K562 (cell line): ENCODE measurements around the gene SNPH. TPM values are rescaled to one million over a fixed set of nuclear protein-coding genes. Genes with fewer than 3 reads are reported as not detected.

ENCODE experiments used
- ATAC-seq: fragments of 200-7000 bp; cut with Tn5 transposase; 3 replicates; pipeline ENCODE4 v1.9.1; 2020; ENCODE audit warnings: moderate library complexity
- BruUV-seq: library from RNA; stranded (reverse); fragments of 400-500 nt; replicated peaks from 2 replicates; lab custom pipeline; 2021; lab: Mats Ljungman, UMichigan
- CTCF ChIA-PET: fragments of 300-600 bp; formaldehyde crosslinking; extraction: SDS; loops from one replicate; lab custom pipeline; 2021; ENCODE audit warnings: low intra/inter-chr PET ratio; lab: Yijun Ruan, JAX
- POLR2A ChIA-PET: fragments of 300-600, 350-650 bp; sonication (Branson Sonifier 250); formaldehyde crosslinking; extraction: SDS; loops from one replicate; lab custom pipeline; 2021; ENCODE audit warnings: antibody characterized with exemption, inconsistent platforms; lab: Yijun Ruan, JAX
- DNase-seq, 4 experiments: peaks; one replicate each; pipeline versions ENCODE4 v3.0.0 to v3.0.0-alpha.2; 2011 to 2018; ENCODE audit warnings: low spot score in 3 of 4, mixed read lengths in 3 of 4; ENCODE audit errors: extremely low read depth in 1 of 4
- FAIRE-seq: peaks from 2 replicates; lab custom pipeline; 2011; peaks lifted over from hg19 to GRCh38; lab: Jason Lieb, UNC
- H2AFZ ChIP-seq: 2 replicates; pipeline ENCODE4 v1.6.0; 2011; ENCODE audit warnings: low read depth, low read length, control low read depth, inconsistent platforms
- H3K27ac ChIP-seq: fragments of 200-600 bp; 3 replicates; pipeline ENCODE4 v1.8.0; 2011; ENCODE audit warnings: low read depth, mild to moderate bottlenecking, control low read depth, inconsistent platforms, low read length, moderate library complexity, mixed read lengths; ENCODE audit errors: extremely low read depth
- H3K27me3 ChIP-seq, 2 experiments: fragments of 300-600 bp in 1 of 2; 2 replicates in 1 of 2; 3 replicates in 1 of 2; pipeline versions ENCODE4 v1.6.0 to v1.8.0; 2011; ENCODE audit warnings: inconsistent platforms in 2 of 2, low read length in 2 of 2, mild to moderate bottlenecking in 1 of 2, mixed read lengths in 1 of 2, moderate library complexity in 1 of 2; ENCODE audit not compliant: control insufficient read depth in 2 of 2, insufficient read depth in 2 of 2
- H3K36me3 ChIP-seq: fragments of 300-600 bp; 3 replicates; pipeline ENCODE4 v1.8.0; 2011; ENCODE audit warnings: mild to moderate bottlenecking, low read length, inconsistent platforms; ENCODE audit not compliant: control insufficient read depth, insufficient read depth
- H3K4me1 ChIP-seq, 2 experiments: fragments of 200-600 bp in 1 of 2; replicated peaks in 1 of 2; 2 replicates in 1 of 2; 3 replicates in 1 of 2; pipeline versions ENCODE4 v1.5.1 to v1.8.0; 2011; ENCODE audit warnings: inconsistent platforms in 2 of 2, low read length in 2 of 2, mild to moderate bottlenecking in 1 of 2, mixed read lengths in 1 of 2, moderate library complexity in 1 of 2; ENCODE audit not compliant: control insufficient read depth in 2 of 2, insufficient read depth in 2 of 2
- H3K4me2 ChIP-seq: 2 replicates; pipeline ENCODE4 v1.6.1; 2011; ENCODE audit warnings: low read length, control low read depth, inconsistent platforms, mixed read lengths; ENCODE audit not compliant: insufficient read depth
- H3K4me3 ChIP-seq: fragments of 200-600 bp; sonication (generic), shearing (Covaris generic); 2 replicates; pipeline ENCODE4 v1.5.1; 2016; ENCODE audit warnings: control low read depth, inconsistent platforms
- H3K79me2 ChIP-seq: fragments of 200-600 bp; 3 replicates; pipeline ENCODE4 v1.8.0; 2011; ENCODE audit warnings: low read length, inconsistent platforms; ENCODE audit not compliant: control insufficient read depth, insufficient read depth
- H3K9ac ChIP-seq, 2 experiments: 2 replicates each; pipeline versions ENCODE4 v1.6.0 to v1.6.1; 2011; ENCODE audit warnings: low read depth in 2 of 2, low read length in 2 of 2, control low read depth in 1 of 2, inconsistent platforms in 1 of 2, mild to moderate bottlenecking in 1 of 2, mixed read lengths in 1 of 2; ENCODE audit not compliant: insufficient read depth in 1 of 2
- H3K9me1 ChIP-seq: one replicate; pipeline ENCODE4 v1.6.0; 2011; ENCODE audit warnings: inconsistent platforms, mild to moderate bottlenecking, low read length, moderate library complexity; ENCODE audit not compliant: control insufficient read depth, insufficient read depth
- H3K9me3 ChIP-seq: replicated peaks from 2 replicates; pipeline ENCODE4 v1.5.1; 2011; ENCODE audit warnings: low read depth, low read length, inconsistent platforms; ENCODE audit not compliant: control insufficient read depth, insufficient read depth
- H4K20me1 ChIP-seq: replicated peaks from 2 replicates; pipeline ENCODE4 v1.6.1; 2011; ENCODE audit warnings: low read length, inconsistent platforms, mixed read lengths; ENCODE audit not compliant: control insufficient read depth, insufficient read depth
- CTBP1 ChIP-seq: fragments of 450-650 bp; IDR thresholded peaks from 2 replicates; pipeline ENCODE4 v1.6.1; 2016; ENCODE audit warnings: borderline replicate concordance
- DPF2 ChIP-seq: fragments of 450-650 bp; IDR thresholded peaks from 2 replicates; pipeline ENCODE4 v1.6.1; 2016
- FOSL1 ChIP-seq: fragments of 200-800 bp; sonication (Bioruptor generic); conservative IDR thresholded peaks from 2 replicates; pipeline ENCODE4 v1.6.1; 2016; ENCODE audit warnings: missing genetic modification characterization, missing compliant biosample characterization
- JUND ChIP-seq, 2 experiments: IDR thresholded peaks; 2 replicates in 1 of 2; 3 replicates in 1 of 2; pipeline ENCODE4 v1.6.1; 2011; ENCODE audit warnings: borderline replicate concordance in 2 of 2, low read depth in 2 of 2, low read length in 2 of 2, improper control_type of control experiment in 1 of 2, missing biosample characterization in 1 of 2, missing genetic modification characterization in 1 of 2, missing genetic modification reagents in 1 of 2
- KDM5B ChIP-seq: fragments of 200-600 bp; sonication (generic); IDR thresholded peaks from 2 replicates; pipeline ENCODE4 v1.6.1; 2012; ENCODE audit warnings: low read depth, mild to moderate bottlenecking, moderate library complexity, low read length, control low read depth, inconsistent platforms; ENCODE audit not compliant: insufficient replicate concordance
- MED1 ChIP-seq: sonication (generic); formaldehyde crosslinking; IDR thresholded peaks from 2 replicates; pipeline ENCODE4 v1.8.1; 2023; ENCODE audit warnings: missing genetic modification reagents, borderline replicate concordance
- MEIS2 ChIP-seq: fragments of 450-650 bp; IDR thresholded peaks from 2 replicates; pipeline ENCODE4 v1.6.1; 2014; ENCODE audit warnings: mild to moderate bottlenecking; ENCODE audit not compliant: partially characterized antibody
- MITF ChIP-seq: IDR thresholded peaks from 2 replicates; pipeline ENCODE4 v1.6.1; 2014; ENCODE audit warnings: antibody characterized with exemption
- NUFIP1 ChIP-seq: fragments of 450-650 bp; IDR thresholded peaks from 2 replicates; pipeline ENCODE4 v1.6.1; 2018; ENCODE audit not compliant: partially characterized antibody
- POLR2H ChIP-seq: IDR thresholded peaks from 2 replicates; pipeline ENCODE4 v1.6.1; 2016; ENCODE audit warnings: missing genetic modification characterization, low read depth, mild to moderate bottlenecking, control low read depth, missing compliant biosample characterization, moderate library complexity
- SAFB2 ChIP-seq: fragments of 200-400 bp; formaldehyde crosslinking; IDR thresholded peaks from 2 replicates; pipeline ENCODE4 v1.6.1; 2018; ENCODE audit warnings: borderline replicate concordance, low read length, low read depth, moderate library complexity; ENCODE audit not compliant: severe bottlenecking
- SMARCA4 ChIP-seq: fragments of 450-650 bp; IDR thresholded peaks from 2 replicates; pipeline ENCODE4 v1.6.1; 2016
- STAT5B ChIP-seq: fragments of 250-450 bp; sonication (Bioruptor Pico); IDR thresholded peaks from 2 replicates; pipeline ENCODE4 v1.8.0; 2021; ENCODE audit warnings: mild to moderate bottlenecking, inconsistent platforms
- TAL1 ChIP-seq: fragments of 450-650 bp; IDR thresholded peaks from 2 replicates; pipeline ENCODE4 v1.6.1; 2016; ENCODE audit warnings: mild to moderate bottlenecking
- TCF7 ChIP-seq: sonication (generic); IDR thresholded peaks from 2 replicates; pipeline ENCODE4 v1.6.1; 2016; ENCODE audit warnings: antibody characterized with exemption, borderline replicate concordance
- TEAD4 ChIP-seq, 2 experiments: sonication (generic) in 1 of 2; formaldehyde crosslinking in 1 of 2; IDR thresholded peaks; 2 replicates each; pipeline versions ENCODE4 v1.6.1 to v1.8.0; 2012 to 2022; ENCODE audit warnings: borderline replicate concordance in 1 of 2, inconsistent platforms in 1 of 2, low read length in 1 of 2, mild to moderate bottlenecking in 1 of 2, missing genetic modification reagents in 1 of 2
- ZNF232 ChIP-seq: sonication (generic); formaldehyde crosslinking; IDR thresholded peaks from 2 replicates; pipeline ENCODE4 v1.8.0; 2022; ENCODE audit warnings: mild to moderate bottlenecking, missing genetic modification reagents
- WGBS: fragments of 100-300 bp; shearing (Covaris generic); methylation state at CpG from one replicate; pipeline ENCODE4 v1.1.6; 2016; ENCODE audit warnings: low coverage, mixed read lengths; ENCODE audit not compliant: insufficient coverage; ENCODE audit errors: missing lambda C conversion rate; 5-methylcytosine and 5-hydroxymethylcytosine counted together
- in situ Hi-C: fragments of 300-500 bp; cut with MboI; formaldehyde crosslinking; loops from 4 replicates; pipeline ENCODE4 v1.15.0; 2018; ENCODE audit warnings: inconsistent platforms, mixed read lengths
- intact Hi-C: fragments of 100-400 bp; cut with micrococcal nuclease; formaldehyde crosslinking; loops from 2 replicates; pipeline ENCODE4 v1.14.2; 2022
- polyA plus RNA-seq, 8 experiments: library from polyadenylated mRNA; depleted of rRNA in 4 of 8; stranded (reverse) in 5 of 8; unstranded in 3 of 8; fragments of >200 nt; fragmentation: Nextera tagmentation in 2 of 8; fragmentation: Illumina TruSeq in 1 of 8; extraction: Ambion mirVana in 2 of 8; extraction: Trizol in 1 of 8; gene quantifications; 2 replicates each; pipeline versions ENCODE4 v1.2.1 to v1.2.3, GENCODE V29; 2011 to 2014; ENCODE audit warnings: inconsistent platforms in 1 of 8, missing spikeins in 1 of 8
- total RNA-seq, 7 experiments: library from RNA; depleted of rRNA in 6 of 7; stranded (reverse); fragments of >200 nt in 6 of 7; fragmentation: Illumina TruSeq in 2 of 7; extraction: Trizol in 2 of 7; gene quantifications; 2 replicates each; pipeline versions ENCODE4 v1.2.1 to v1.2.3, GENCODE V29; 2011 to 2021; ENCODE audit warnings: low replicate concordance in 1 of 7
- TF ChIP-seq, protein P1 (sequence below), 2 experiments: IDR thresholded peaks in 1 of 2; conservative IDR thresholded peaks in 1 of 2; 2 replicates each; pipeline ENCODE4 v1.6.1; 2016; ENCODE audit warnings: low read depth in 2 of 2, mild to moderate bottlenecking in 1 of 2, missing compliant biosample characterization in 1 of 2, missing genetic modification characterization in 1 of 2, moderate library complexity in 1 of 2

The SNPH gene
- total and polyA plus RNA-seq, 9 of the 15 experiments (the other 6 are each of a cell fraction or from before 2014, with no cell fraction given) = 0.03 to 4.2 (median 1.4) TPM

DNA sequence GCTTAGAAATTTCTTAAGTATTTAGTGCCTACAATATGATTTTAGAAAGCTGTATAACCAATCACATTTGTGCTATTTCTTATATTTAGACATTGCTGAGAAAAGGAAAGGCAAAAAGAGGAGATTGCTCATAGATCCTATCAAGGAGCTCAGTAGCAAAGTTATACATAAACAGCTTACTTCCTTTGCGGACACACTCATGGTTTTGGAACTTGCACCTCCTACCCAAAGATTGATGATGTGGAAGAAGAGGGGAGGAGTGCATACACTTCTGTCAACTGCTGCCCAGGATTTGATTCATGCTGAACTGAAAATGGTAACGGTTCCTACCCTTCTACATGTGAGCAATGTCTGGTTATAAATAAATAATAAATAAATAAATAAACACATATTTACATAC, 23.6 kb upstream of the SNPH start:
- H3K9me3 ChIP-seq = no peaks in the 10 kb centered on the region
- no peaks in the 10 kb centered on the region for H3K36me3 ChIP-seq
- intact Hi-C loops (no loop called here), in situ Hi-C loops (no loop called here)
- BruUV-seq = no TSS peak
- peaks cover 0 to 7% of the 10 kb centered on the region in 2 experiments; a peak in 3 of 5 replicates for H3K4me1 ChIP-seq
- no peak overlapping the region for H3K4me3 ChIP-seq
- peak overlapping the region; percentile 28; the same call in 1 of the 2 replicates for H3K4me2 ChIP-seq
- CTCF ChIA-PET = no interaction called here
- H2AFZ ChIP-seq = peak overlapping the region; percentile 42; the same call in 1 of the 2 replicates
- H3K9ac ChIP-seq = no peak overlapping the region
- FAIRE-seq = no peak
- POLR2A ChIA-PET = no interaction called here
- H3K27me3 ChIP-seq = no peaks in the 10 kb centered on the region
- peak; percentile 63; the same call in 2 of the 3 replicates for ATAC-seq
- no peak overlapping the region for H3K27ac ChIP-seq
- H4K20me1 ChIP-seq = no peaks in the 10 kb centered on the region
- 3% methylated on average over 2 of the region's 2 CpGs for WGBS
- H3K79me2 ChIP-seq = no peaks in the 10 kb centered on the region
- H3K9me1 ChIP-seq = no peaks in the 10 kb centered on the region
- peak in 2 of 4 experiments; percentile 27 to 45 for DNase-seq
- TF ChIP-seq SAFB2 = no peak
- TF ChIP-seq SMARCA4 = peak; percentile 34; the same call in 1 of the 2 replicates
- no peak for TF ChIP-seq MITF
- peak; percentile 80 for TF ChIP-seq FOSL1 (tag)
- TF ChIP-seq MED1 = no peak
- no peak for TF ChIP-seq TCF7
- TF ChIP-seq MEIS2 = peak; percentile 82
- TF ChIP-seq NUFIP1 = no peak
- peak; percentile 43; the same call in 1 of the 2 replicates for TF ChIP-seq JUND (IDR thresholded peaks at IDR 0.05; ENCODE audit: borderline replicate concordance, low read depth, low read length)
- no peak; the same call in 2 of the 3 replicates for TF ChIP-seq JUND (tag; IDR thresholded peaks at IDR 0.05; ENCODE audit: borderline replicate concordance, low read depth, low read length)
- no peak for TF ChIP-seq STAT5B (CRISPR knock-in tag)
- no peak for TF ChIP-seq TAL1
- no peak for TF ChIP-seq ZNF232 (CRISPR knock-in tag)
- no peak for TF ChIP-seq POLR2H (tag)
- TF ChIP-seq TEAD4 (IDR thresholded peaks at IDR 0.05; ENCODE audit: low read length) = 0 out of 2 replicates have a peak, but pooled peaks have one; percentile 18
- TF ChIP-seq TEAD4 (CRISPR knock-in tag; IDR thresholded peaks at IDR 0.05; ENCODE audit: borderline replicate concordance) = no peak
- 0 out of 2 replicates have a peak, but pooled peaks have one; percentile 34 for TF ChIP-seq DPF2
- no peak for TF ChIP-seq KDM5B
- TF ChIP-seq, protein P1, sequence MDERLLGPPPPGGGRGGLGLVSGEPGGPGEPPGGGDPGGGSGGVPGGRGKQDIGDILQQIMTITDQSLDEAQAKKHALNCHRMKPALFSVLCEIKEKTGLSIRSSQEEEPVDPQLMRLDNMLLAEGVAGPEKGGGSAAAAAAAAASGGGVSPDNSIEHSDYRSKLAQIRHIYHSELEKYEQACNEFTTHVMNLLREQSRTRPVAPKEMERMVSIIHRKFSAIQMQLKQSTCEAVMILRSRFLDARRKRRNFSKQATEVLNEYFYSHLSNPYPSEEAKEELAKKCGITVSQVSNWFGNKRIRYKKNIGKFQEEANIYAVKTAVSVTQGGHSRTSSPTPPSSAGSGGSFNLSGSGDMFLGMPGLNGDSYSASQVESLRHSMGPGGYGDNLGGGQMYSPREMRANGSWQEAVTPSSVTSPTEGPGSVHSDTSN (CRISPR knock-in tag; IDR thresholded peaks at IDR 0.05; ENCODE audit: low read depth) = no peak
- TF ChIP-seq, protein P1 (tag; conservative IDR thresholded peaks at IDR 0.05; ENCODE audit: low read depth) = peak; percentile 77
- no peak for TF ChIP-seq CTBP1
